HCT116 (cell line): Measurements from ENCODE around the gene UMAD1. TPM values are rescaled to one million over a fixed set of nuclear protein-coding genes. Genes with fewer than 3 reads are reported as not detected.

Source experiments
- ATAC-seq: fragments of 200-7000 bp; cut with Tn5 transposase; 2 replicates; pipeline ENCODE4 v1.9.1; 2020; ENCODE audit warnings: mild to moderate bottlenecking, moderate library complexity
- BruUV-seq: library from RNA; stranded (reverse); fragments of 400-500 nt; replicated peaks from 2 replicates; lab custom pipeline; 2021; lab: Mats Ljungman, UMichigan
- CTCF ChIA-PET: fragments of 300-600 bp; sonication (Branson Sonifier 250); formaldehyde crosslinking; loops from one replicate; lab custom pipeline; 2021; ENCODE audit warnings: antibody characterized with exemption; lab: Charles Lee
- POLR2A ChIA-PET: fragments of 300-600, 350-600 bp; sonication (Branson Sonifier 250); formaldehyde crosslinking; loops from one replicate; lab custom pipeline; 2021; ENCODE audit warnings: antibody characterized with exemption; lab: Charles Lee
- RAD21 ChIA-PET, 2 experiments: fragments of 300-600 bp; sonication (Branson Sonifier 250); formaldehyde crosslinking; loops; one replicate each; lab custom pipeline; 2023; ENCODE audit warnings: low total read pairs in 2 of 2; ENCODE audit not compliant: uncharacterized antibody in 2 of 2, unreplicated experiment in 2 of 2, low non-redundant PET in 1 of 2; lab: Charles Lee
- DNase-seq: peaks from one replicate; pipeline ENCODE4 v3.0.0-alpha.2; 2010; ENCODE audit warnings: low read depth, low spot score
- H2AFZ ChIP-seq: fragments of 200-600 bp; shearing (Covaris generic), sonication (generic); 2 replicates; pipeline ENCODE4 v1.6.1; 2017; ENCODE audit warnings: low read depth, mixed run types, mixed read lengths, antibody characterized with exemption, low read length; ENCODE audit not compliant: poor library complexity, severe bottlenecking
- H3K27ac ChIP-seq: 2 replicates; pipeline ENCODE4 v1.5.1; 2012; ENCODE audit warnings: low read depth, low read length
- H3K27me3 ChIP-seq: fragments of 200-600 bp; sonication (generic); 2 replicates; pipeline ENCODE4 v1.6.1; 2016; ENCODE audit warnings: mixed run types, low read length, mixed read lengths; ENCODE audit not compliant: insufficient read depth
- H3K36me3 ChIP-seq, 2 experiments: fragments of 200-500 bp in 1 of 2; fragments of 200-600 bp in 1 of 2; sonication (Bioruptor generic) in 1 of 2; sonication (generic) in 1 of 2; 2 replicates each; pipeline versions ENCODE4 v1.5.1 to v1.6.1; 2014 to 2016; ENCODE audit warnings: low read length in 2 of 2, inconsistent platforms in 1 of 2, mixed read lengths in 1 of 2, mixed run types in 1 of 2; ENCODE audit not compliant: insufficient read depth in 2 of 2, control insufficient read depth in 1 of 2
- H3K4me1 ChIP-seq, 2 experiments: fragments of 200-600 bp in 1 of 2; sonication (generic) in 1 of 2; 2 replicates each; pipeline versions ENCODE4 v1.5.1 to v1.6.1; 2012 to 2017; ENCODE audit warnings: low read length in 2 of 2, inconsistent platforms in 1 of 2, mild to moderate bottlenecking in 1 of 2, mixed read lengths in 1 of 2, mixed run types in 1 of 2, moderate library complexity in 1 of 2; ENCODE audit not compliant: insufficient read depth in 2 of 2, control insufficient read depth in 1 of 2
- H3K4me2 ChIP-seq: fragments of 200-600 bp; sonication (generic); 2 replicates; pipeline ENCODE4 v1.6.1; 2017; ENCODE audit warnings: mixed run types, low read length, mixed read lengths
- H3K4me3 ChIP-seq, 2 experiments: fragments of 200-600 bp in 1 of 2; sonication (generic) in 1 of 2; replicated peaks in 1 of 2; 2 replicates each; pipeline ENCODE4 v1.5.1; 2011 to 2016; ENCODE audit warnings: low read length in 2 of 2, control low read depth in 1 of 2, low read depth in 1 of 2, mild to moderate bottlenecking in 1 of 2, mixed read lengths in 1 of 2, mixed run types in 1 of 2
- H3K79me2 ChIP-seq: fragments of 200-600 bp; sonication (generic); 2 replicates; pipeline ENCODE4 v1.6.1; 2017; ENCODE audit warnings: mild to moderate bottlenecking, mixed run types, low read length, moderate library complexity, mixed read lengths; ENCODE audit not compliant: insufficient read depth
- H3K9ac ChIP-seq: fragments of 200-600 bp; sonication (generic); 2 replicates; pipeline ENCODE4 v1.6.1; 2016; ENCODE audit warnings: low read length, mixed read lengths
- H3K9me2 ChIP-seq: fragments of 200-600 bp; sonication (generic), shearing (Covaris generic); 2 replicates; pipeline ENCODE4 v1.6.1; 2017; ENCODE audit warnings: mixed run types, mild to moderate bottlenecking, moderate library complexity; ENCODE audit not compliant: insufficient read depth
- H3K9me3 ChIP-seq, 2 experiments: fragments of 200-500 bp in 1 of 2; fragments of 200-600 bp in 1 of 2; sonication (Bioruptor generic) in 1 of 2; sonication (generic) in 1 of 2; 2 replicates each; pipeline ENCODE4 v1.6.1; 2014 to 2017; ENCODE audit warnings: low read length in 2 of 2, mixed read lengths in 2 of 2, inconsistent platforms in 1 of 2, low read depth in 1 of 2, mild to moderate bottlenecking in 1 of 2, mixed run types in 1 of 2, moderate library complexity in 1 of 2; ENCODE audit not compliant: control insufficient read depth in 1 of 2, insufficient read depth in 1 of 2
- H4K20me1 ChIP-seq: fragments of 200-600 bp; sonication (generic), shearing (Covaris generic); 2 replicates; pipeline ENCODE4 v1.6.1; 2017; ENCODE audit warnings: mixed run types, mild to moderate bottlenecking, moderate library complexity; ENCODE audit not compliant: insufficient read depth
- CTCF ChIP-seq, 3 experiments: fragments of 200-600 bp in 1 of 3; sonication (generic) in 1 of 3; IDR thresholded peaks in 2 of 3; conservative IDR thresholded peaks in 1 of 3; 2 replicates each; pipeline ENCODE4 v1.5.1; 2012 to 2017; ENCODE audit warnings: low read depth in 2 of 3, low read length in 2 of 3, antibody characterized with exemption in 1 of 3, borderline replicate concordance in 1 of 3, control low read depth in 1 of 3, mild to moderate bottlenecking in 1 of 3, mixed read lengths in 1 of 3, mixed run types in 1 of 3, moderate library complexity in 1 of 3; ENCODE audit not compliant: insufficient read depth in 1 of 3
- EGR1 ChIP-seq: IDR thresholded peaks from 2 replicates; pipeline ENCODE4 v1.6.1; 2012; ENCODE audit warnings: low read depth
- EZH2phosphoT487 ChIP-seq: fragments of 200-600 bp; IDR thresholded peaks from 2 replicates; pipeline ENCODE4 v1.6.1; 2018; ENCODE audit warnings: antibody characterized with exemption, borderline replicate concordance
- FOSL1 ChIP-seq: IDR thresholded peaks from 2 replicates; pipeline ENCODE4 v1.6.1; 2012; ENCODE audit warnings: low read depth
- MAX ChIP-seq: IDR thresholded peaks from 2 replicates; pipeline ENCODE4 v1.6.1; 2012
- POLR2A ChIP-seq: IDR thresholded peaks from 2 replicates; pipeline ENCODE4 v1.7.0; 2011; ENCODE audit warnings: borderline replicate concordance; ENCODE audit not compliant: insufficient read depth, insufficient read length; ENCODE audit errors: extremely low read depth
- POLR2AphosphoS5 ChIP-seq: IDR thresholded peaks from 2 replicates; pipeline ENCODE4 v1.6.1; 2011; ENCODE audit warnings: mild to moderate bottlenecking, low read depth, low read length, moderate library complexity
- RAD21 ChIP-seq: IDR thresholded peaks from 2 replicates; pipeline ENCODE4 v1.6.1; 2012; ENCODE audit warnings: low read depth, mild to moderate bottlenecking
- REST ChIP-seq: IDR thresholded peaks from 2 replicates; pipeline ENCODE4 v1.6.1; 2012; ENCODE audit warnings: low read depth
- SP1 ChIP-seq: IDR thresholded peaks from 2 replicates; pipeline ENCODE4 v1.6.1; 2012; ENCODE audit warnings: low read depth
- TCF7L2 ChIP-seq: IDR thresholded peaks from 2 replicates; pipeline ENCODE4 v1.7.0; 2011; ENCODE audit warnings: borderline replicate concordance, inconsistent platforms; ENCODE audit not compliant: insufficient read depth, insufficient read length; ENCODE audit errors: extremely low read depth
- YY1 ChIP-seq: IDR thresholded peaks from 2 replicates; pipeline ENCODE4 v1.6.1; 2011; ENCODE audit warnings: low read length, low read depth, moderate library complexity, mild to moderate bottlenecking; ENCODE audit not compliant: insufficient replicate concordance; ENCODE audit errors: extremely low read depth
- ZBTB33 ChIP-seq: IDR thresholded peaks from 2 replicates; pipeline ENCODE4 v1.6.1; 2011; ENCODE audit warnings: mild to moderate bottlenecking, low read length, moderate library complexity; ENCODE audit not compliant: insufficient replicate concordance; ENCODE audit errors: extremely low read depth
- ZFX ChIP-seq: fragments of 450-650 bp; IDR thresholded peaks from 2 replicates; pipeline ENCODE4 v1.6.1; 2017
- ZNF274 ChIP-seq: fragments of 200-500 bp; sonication (Bioruptor generic); IDR thresholded peaks from 2 replicates; pipeline ENCODE4 v1.6.1; 2014; ENCODE audit warnings: mild to moderate bottlenecking, low read depth, low read length, inconsistent platforms
- intact Hi-C: fragments of 100-400 bp; cut with micrococcal nuclease; formaldehyde crosslinking; loops from 2 replicates; pipeline ENCODE4 v1.10.0; 2022
- total RNA-seq: library from RNA; stranded (reverse); gene quantifications from one replicate; pipeline ENCODE4 v1.2.1, GENCODE V29; 2021; ENCODE audit not compliant: unreplicated experiment

Gene UMAD1
- total RNA-seq, 1 experiment from 2014 or later, result 12.7 TPM

- RAD21 ChIA-PET, result no interaction called here
- Histone ChIP-seq H3K4me3 (no peak overlapping the region), H3K9ac (no peak overlapping the region), H4K20me1 (no peaks in the 10 kb centered on the region), H3K27me3 (no peaks in the 10 kb centered on the region), H2AFZ (no peak overlapping the region), H3K4me1 (no peaks in the 10 kb centered on the region), H3K9me2 (no peaks in the 10 kb centered on the region), H3K36me3 (no peaks in the 10 kb centered on the region), H3K79me2 (no peaks in the 10 kb centered on the region), H3K27ac (no peak overlapping the region)
- POLR2A ChIA-PET, result no interaction called here
- CTCF ChIA-PET, result no interaction called here
- DNase-seq (no peak), ATAC-seq (no peak)
- BruUV-seq, result no TSS peak
- intact Hi-C loops, result no loop called here
- TF ChIP-seq MAX, result no peak
- TF ChIP-seq FOSL1, result no peak
- TF ChIP-seq RAD21, result no peak
- TF ChIP-seq ZFX, result no peak
- TF ChIP-seq POLR2A, result no peak
- TF ChIP-seq EZH2phosphoT487, result no peak
- TF ChIP-seq POLR2AphosphoS5, result no peak
- no peak for TF ChIP-seq YY1
- no peak for TF ChIP-seq REST
- TF ChIP-seq ZBTB33, result no peak
- TF ChIP-seq TCF7L2, result no peak
- no peak for TF ChIP-seq CTCF (IDR thresholded peaks at IDR 0.05 in 2 of 3, conservative IDR thresholded peaks at IDR 0.05 in 1 of 3; ENCODE audit: borderline replicate concordance in 1 of 3, insufficient read depth in 1 of 3, low read depth in 2 of 3, low read length in 2 of 3)
- TF ChIP-seq SP1, result no peak
- no peak for TF ChIP-seq EGR1
- TF ChIP-seq ZNF274, result no peak
- TF ChIP-seq, all 23 proteins: peak for 0
- H3K4me2 ChIP-seq, result no peak overlapping the region
- H3K9me3 ChIP-seq, result no peaks in the 10 kb centered on the region
These were observed 131.9 kb downstream of the UMAD1 start for GRCh38 chr7:7772397-7772821.
